NCI-H460 (cell line): ENCODE data around the gene PROSER2. TPM values are rescaled to one million over a fixed set of nuclear protein-coding genes. Genes with fewer than 3 reads are reported as not detected.

Experiments
- DNase-seq: peaks from one replicate; pipeline ENCODE4 v3.0.0-alpha.2; 2016; ENCODE audit warnings: low read depth; ENCODE audit errors: extremely low read depth
- polyA plus RNA-seq: library from polyadenylated mRNA; depleted of rRNA; stranded (reverse); fragments of >200 nt; gene quantifications from 2 replicates; pipeline ENCODE4 v1.2.3, GENCODE V29; 2014; cell fraction: nucleus; rRNA removed
- total RNA-seq: library from RNA; depleted of rRNA; stranded (reverse); fragments of >200 nt; shearing (Covaris generic); gene quantifications from 2 replicates; pipeline ENCODE4 v1.2.3, GENCODE V29; 2014; rRNA removed

PROSER2 gene, protein sequence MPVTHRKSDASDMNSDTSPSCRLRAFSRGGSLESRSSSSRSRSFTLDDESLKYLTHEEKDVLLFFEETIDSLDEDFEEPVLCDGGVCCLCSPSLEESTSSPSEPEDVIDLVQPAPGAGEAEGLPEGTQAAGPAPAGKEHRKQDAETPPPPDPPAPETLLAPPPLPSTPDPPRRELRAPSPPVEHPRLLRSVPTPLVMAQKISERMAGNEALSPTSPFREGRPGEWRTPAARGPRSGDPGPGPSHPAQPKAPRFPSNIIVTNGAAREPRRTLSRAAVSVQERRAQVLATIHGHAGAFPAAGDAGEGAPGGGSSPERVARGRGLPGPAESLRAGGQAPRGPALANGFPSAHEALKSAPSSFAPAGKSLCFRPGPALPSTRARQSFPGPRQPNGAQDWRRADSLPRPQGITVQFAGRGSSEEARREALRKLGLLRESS
- total RNA-seq = 7.2 and 10.3 TPM in 2 replicates
- polyA plus RNA-seq = 9.8 and 10.2 TPM in 2 replicates

DNA sequence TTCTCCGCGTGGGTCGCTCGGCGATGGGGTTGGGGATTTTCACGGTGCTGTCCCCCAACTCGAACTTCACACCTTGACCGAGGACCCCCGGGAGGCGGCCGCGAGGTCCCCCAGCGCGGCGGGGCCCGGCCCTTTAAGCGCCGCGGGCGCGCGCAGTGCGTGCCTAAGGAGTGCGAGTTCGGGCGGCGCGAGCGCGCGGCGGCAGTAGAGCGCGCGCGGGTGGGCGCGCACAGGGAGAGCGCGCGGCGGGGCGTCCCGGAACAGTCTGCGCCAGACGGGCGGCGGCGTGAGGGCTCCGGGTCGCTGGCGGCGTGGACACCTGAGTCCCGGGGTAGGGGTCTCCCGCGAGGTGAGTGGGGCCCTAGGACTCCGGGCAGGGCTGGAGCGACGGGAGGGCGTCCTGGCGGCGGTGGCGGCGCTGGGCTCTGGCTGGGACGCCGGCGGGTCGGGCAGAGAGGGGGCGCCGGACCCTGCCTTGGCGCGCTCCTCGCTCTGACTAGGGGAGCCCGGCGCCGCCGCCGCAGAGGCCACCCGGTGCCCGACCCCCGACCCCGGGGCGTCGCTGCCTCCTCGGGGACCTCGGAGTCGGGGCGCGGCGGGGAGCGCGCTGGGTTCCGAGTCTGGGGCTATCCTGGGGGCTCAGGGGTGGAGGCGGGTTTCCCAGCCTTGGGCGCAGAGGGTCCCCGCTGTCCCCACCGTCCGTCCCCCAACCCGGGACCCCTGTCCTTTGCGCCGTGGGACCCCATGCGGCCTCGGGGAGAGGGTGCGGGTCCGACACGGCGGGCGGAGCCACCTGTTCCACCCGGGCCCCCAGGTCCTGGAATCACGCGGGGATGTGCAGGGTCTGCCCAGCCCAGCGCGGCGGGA, at the start of gene PROSER2:
Gene PROSER2 (plus strand): TSS at position 235 of the 867 bp plus-strand sequence. CDS start 28,722 bp downstream, outside the sequence.
- peak; percentile 35 for DNase-seq

DNA sequence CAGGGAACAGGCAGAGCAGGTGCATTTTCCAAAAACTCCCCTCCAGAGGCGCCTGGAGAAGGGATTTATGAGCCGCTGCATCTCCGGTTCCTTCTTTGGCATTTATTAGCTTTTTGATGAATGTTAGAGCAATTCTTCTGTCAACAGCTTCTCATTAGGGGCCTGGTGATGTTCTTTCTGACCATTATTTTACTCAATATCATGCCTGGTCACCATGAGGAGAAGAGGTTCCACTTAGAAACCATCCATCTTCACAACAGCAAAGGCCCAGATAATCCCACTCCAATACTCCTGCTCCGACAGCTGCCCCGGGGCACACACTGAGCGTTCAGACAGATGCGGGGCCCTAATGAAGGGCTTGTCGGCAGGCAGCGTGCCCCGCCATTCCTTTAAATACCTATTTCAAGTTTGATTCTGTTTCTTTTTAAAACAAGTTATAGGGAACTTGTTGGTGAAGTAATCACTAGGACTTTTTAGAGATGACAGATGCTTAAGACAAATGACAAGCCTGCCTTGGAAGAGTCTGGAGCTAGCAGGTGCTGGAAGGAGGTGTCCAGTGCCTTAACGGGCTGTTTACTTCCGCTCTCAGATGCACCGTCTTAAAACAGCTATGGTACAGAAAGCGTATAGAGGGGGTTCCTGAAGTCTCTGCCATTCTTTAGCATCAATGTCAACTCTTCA, 49.3 kb upstream of the PROSER2 start:
- no peak for DNase-seq

DNA sequence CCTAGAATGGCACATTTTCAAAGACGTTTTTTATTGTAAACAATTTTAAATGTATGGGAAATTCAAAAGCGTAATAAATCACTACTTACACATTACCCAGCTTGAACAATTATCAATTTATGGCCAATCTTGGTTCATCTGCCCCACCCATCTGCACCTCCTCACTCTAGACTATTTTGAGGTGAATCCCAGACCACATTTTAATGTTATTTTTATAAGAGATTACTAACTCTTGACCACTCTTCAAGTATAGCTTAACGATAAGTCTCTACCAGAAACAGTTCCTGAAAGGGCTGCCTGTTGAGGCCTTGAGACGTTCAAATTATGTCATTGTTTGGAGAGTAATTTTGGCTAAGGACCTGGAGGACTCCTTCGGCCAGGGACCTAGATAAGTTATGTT, 47.7 kb upstream of the PROSER2 start:
- DNase-seq = no peak

DNA sequence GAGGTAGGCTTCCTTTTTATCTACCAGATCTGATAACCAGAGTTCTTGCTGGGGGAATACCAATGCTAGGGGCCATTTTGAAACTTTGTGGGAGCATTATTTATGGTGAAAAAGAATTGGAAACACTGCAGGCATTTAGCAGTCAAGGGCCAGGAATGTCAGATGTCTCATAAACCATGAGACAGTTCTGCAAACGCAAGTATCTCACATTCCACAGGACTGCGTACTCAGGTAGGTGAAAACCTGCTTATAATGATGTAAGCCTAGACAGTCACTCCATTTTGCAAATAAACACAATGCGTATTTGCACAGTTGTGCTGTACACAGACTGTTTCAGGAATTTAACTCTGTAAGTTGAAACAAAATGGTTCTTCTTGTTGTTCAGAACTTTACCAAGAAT, 47.1 kb upstream of the PROSER2 start:
- DNase-seq = no peak

DNA sequence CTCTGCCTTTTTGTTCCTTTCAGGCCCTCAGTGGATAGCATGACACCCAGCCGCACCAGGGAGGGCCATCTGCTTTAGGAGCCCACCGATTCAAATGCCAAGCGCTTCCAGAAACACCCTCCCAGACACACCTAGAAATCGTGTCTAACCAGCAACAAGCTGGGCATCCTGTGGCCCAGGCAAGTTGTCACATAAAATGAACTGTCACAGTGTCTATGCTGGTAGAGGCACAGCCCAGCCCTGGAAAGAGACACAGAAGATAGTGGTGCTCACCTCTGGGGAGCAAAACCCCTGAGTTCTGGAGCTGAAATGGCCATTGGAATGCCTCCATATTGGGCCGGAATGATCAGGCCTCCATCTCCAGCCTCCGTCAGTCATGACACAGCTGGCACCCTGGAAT, 42.0 kb upstream of the PROSER2 start:
- DNase-seq = no peak

DNA sequence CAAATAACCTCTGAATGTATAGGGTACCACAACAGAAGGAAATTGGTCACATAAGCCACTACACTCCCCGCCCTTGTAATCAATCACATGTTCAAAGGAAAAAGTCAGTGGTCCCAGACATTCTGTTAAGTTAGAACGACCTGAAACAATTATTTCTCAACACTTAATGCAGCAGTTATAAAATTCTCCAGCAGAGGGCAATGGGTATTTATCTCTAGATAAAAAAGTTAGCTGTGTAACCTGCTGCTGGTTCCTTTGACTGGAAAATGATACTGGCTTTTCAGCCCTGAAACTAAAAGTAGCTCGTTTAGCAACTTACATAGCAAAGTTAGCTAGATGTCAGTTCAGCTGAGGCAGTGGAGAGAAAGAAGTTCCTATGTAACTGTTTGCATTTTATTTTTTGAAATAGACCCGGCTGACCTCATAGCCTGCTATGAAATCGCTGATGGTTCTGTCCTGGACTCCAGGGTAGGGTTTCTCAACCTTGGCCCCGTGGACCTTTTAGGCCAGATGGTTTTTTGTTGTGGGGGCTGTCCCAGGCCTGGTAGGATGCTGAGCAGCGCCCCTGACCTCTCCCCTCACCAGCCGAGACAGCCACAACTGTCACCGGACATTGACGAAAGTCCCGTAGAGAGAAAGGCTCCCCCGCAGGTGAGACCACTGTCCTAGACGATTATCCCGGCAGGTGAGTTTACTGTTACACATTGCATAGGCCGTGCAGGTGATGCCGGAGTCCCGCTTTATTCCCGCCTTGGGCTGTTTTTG, 40.2 kb upstream of the PROSER2 start:
- peak; percentile 47 for DNase-seq

DNA sequence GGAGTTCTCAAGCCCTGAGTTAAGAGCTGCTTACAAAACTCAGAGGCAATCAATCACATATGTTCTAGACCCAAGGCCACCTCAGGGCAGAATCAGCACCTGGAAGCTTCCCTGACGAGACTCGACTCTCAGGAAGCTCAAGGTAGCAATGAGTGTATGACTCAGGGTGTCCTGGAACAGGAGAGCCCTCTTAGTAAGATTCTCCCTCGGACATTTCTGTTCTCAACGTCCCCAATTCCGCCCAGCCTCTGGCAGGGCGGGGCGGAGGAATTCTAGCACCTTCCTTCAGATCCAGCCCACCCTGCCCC, 39.6 kb upstream of the PROSER2 start:
- DNase-seq = no peak

DNA sequence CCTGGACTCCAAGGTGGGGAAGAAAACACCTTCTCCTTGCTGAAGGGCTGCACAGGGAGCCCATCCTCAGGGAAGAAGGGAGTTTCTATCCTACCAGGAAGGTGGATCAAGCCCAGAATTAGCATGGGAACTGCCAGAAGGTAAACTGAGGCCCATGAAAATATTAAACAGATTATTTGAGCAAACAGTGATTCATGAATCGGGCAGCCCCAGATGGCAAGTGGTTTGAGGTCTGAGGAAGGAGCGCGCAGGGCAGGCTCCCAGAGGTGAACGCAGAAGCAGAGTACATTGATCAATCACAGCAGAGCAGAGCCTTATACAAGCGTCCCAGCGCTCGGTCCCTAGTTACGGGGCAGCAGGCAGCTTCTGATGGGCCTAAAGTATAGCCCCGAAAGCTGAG, 35.8 kb upstream of the PROSER2 start:
- DNase-seq = no peak

DNA sequence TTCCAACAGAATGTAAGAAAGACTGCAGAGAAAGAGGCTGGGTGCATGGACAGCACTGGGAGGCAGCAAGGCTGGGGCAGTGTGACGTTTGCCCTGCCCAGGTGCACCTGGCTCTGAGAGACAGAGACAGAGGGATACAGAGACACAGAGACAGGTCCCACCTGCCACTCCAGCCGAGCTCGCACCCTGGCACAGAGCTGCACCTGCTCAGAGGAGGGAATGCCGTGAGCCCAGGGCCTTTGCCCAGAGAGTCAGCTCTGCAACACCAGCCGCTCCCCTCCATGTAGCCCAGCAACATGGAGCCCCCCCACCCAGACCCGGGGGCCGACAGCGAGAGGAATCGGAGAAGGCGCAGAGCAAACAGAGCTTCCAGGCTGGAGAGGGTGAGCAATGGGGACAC, 35.3 kb upstream of the PROSER2 start:
- DNase-seq = no peak

DNA sequence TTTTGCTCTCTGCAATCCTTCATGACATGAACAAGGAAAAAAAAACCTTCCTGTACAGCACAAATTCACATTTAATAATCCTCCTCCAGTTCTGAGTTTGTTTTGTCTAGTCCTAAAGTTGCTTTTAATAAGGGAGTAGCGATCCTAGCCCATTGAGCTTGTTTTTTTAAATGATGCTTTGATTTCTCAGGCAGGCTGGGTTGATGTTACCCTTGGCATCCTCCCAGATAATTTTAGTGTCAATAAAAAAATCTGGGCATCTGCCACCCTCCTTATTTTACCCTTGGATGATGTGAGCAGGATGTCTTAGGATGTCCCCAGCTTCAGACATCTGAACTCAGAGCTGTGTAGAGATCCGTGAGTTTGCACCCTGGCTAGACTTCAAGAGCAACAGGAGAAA, 33.9 kb upstream of the PROSER2 start:
- DNase-seq = no peak

DNA sequence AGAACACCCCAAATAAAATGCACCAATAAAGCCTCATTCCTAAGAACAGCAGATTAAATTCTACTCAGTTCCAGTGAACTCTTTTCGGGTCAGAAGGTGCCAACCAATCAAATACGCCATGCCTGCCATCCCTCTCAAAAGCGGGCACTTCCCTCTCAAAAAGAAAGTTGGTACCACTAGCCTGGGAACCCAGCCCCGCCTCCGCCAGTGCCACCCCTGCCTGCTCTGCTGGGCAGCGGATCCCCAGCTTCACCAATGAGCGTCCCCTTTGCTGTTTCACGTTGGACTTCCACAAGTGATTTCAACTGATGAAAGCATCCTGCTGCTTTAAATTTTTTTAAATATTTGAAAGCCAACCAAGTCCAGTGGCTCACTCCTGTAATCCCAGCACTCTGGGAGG, 33.2 kb upstream of the PROSER2 start:
- no peak for DNase-seq

DNA sequence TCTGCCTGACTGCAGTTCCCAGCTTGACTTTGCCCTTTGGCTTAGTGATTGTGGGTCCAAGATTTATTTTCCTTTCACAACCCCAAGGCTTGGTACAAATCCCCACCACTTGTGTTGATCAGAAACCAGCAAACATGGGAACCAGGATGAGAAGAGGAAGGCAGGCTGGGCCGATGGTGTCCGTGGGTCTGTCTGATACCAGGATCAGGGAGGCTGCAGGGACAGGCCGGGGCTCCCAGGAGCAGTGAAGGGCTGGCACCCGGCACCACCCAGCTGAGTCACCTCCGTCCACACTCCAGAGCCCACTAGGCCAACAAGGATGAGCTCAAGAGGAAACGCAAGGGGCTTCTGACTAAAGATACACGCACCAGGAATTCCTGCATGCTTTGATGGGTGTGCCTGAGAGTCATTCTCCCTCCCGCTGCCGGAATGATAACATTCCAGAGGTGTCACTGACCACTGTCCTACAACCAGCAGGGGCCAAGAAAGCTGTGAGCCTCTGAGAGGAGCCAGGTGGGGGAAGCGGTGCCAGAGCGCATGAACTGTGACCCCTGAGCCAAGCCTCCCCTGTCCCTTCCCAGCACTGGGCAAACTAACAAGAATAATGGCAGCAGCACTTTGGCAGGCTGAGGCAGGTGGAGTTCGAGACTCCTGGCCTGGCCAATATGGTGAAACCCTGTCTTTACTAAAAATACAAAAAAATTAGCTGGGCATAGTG, 29.2 kb upstream of the PROSER2 start:
- peak; percentile 75 for DNase-seq

DNA sequence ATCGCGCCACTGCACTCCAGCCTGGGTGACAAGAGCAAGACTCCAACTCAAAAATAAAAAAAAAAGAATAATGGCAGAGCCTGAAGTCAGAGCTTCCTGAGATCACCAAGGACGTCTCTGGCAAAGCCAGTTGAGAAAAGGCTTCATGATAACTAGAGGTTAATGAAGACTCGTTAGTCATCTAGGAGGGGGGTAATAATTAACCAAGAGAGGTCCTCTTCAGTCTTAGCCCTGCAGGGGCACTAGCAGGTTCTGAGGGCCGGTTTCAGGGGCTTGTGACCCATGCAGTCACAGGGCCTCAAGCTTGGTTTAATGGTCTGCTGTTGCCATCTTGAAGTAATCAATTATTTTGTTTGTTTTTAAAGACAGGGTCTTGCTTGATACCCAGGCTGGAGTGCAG, 28.6 kb upstream of the PROSER2 start:
- no peak for DNase-seq

DNA sequence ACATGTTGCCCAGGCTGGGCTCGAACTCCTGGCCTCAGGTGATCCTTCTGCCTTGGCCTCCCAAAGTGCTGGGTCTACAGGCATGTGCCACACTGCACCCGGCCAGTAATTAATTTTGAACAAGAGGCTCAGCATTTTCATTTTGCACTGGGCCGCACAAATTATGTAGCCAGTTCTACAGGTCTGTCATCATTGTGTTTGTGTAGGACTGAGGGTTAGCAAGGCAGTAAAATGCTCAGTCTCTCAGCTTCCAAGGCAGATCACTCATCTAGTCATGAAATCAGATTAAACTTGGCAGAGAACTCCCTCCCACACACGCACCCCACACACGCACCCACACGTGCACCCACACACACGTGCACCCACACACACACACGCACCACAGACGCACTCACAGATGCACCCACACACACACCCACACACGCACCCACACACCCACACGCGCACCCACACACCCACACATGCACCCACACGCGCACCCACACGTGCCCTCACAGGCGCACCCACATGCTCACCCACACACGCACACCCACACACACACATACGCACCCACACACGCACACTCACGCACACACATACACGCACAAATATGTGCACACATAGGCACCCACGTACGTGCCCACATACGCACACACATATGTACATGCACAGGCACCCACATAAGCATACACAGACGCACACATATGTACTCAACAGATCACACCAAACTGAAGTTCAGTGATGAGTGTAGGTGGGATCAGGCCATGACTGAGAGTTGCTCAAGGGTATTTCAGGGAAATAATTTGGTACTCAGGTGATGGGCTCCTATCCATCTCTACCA, 27.8 kb upstream of the PROSER2 start:
- DNase-seq = no peak

DNA sequence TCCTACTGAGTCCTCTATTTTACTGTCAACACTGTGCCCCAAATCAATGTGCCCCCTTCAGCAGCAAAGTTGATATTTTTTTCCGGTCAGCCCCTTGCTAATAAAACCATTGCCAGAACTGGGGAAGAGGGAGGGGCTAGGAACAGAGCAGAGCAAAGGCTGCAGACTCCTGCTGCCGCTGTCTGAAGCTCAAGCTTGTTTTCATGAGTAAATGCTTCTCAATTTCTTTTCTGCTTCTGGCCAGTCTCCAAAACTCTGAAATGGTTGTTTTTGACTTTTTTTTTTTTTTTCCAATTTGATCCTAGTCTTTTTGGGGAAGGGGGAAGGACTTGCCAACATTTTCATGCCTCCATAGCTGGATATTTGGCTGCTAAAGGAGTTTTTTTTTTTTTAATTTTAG, 26.7 kb upstream of the PROSER2 start:
- DNase-seq = no peak

DNA sequence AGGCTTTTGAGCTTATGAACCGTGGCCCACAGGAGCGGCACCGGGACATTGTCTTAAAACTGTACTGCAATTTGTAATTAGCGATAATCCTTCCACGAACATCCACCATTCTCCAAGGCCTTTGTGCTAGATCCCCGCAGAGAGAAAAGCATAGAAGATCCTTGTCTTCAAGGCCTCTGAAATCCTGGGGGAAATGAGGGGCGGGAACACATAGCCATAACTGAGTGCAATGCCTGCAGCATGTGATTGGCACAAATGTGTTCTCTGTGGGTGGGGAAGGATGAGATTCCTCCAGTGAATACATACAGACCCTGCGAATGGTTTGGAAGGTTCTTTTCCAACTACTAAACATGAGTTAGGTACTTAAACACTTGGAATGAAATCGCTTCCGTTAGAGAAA, 25.9 kb upstream of the PROSER2 start:
- DNase-seq = no peak

DNA sequence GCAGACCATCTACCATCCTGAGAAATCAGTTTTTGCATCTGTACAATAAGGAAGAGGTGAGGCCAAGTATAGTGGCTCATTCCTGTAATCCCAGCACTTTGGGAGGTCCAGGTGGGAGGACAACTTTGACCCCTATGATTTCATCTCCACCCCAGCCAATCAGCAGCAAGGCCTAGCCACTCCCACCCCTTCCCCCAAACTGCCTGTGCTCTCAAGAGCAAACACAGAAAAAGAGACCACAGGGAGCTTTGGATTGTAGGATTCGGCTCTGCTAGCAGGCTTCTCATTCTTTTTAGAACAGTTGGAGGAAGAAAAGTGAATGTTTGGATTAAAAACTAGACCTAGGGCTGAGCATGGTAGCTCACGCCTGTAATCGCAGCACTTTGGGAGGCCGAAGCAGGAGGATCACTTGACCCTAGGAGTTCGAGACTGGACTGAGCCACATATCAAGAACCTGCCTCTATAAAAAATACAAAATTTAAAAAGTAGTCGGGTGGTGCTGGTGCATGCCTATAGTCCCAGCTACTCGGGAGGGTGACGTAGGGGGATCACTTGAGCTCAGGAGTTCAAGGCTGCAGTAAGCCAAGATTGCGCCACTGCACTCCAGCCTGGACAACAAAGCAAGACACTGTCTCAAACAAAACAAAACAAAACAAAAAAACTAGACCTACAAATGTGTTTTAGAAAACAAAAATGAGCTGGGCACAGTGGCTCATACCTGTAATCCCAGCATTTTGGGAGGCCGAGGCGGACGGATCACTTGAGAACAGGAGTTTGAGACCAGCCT, 25.1 kb upstream of the PROSER2 start:
- DNase-seq = no peak
